ENCODE data around the gene SLC9A9. TPM values are rescaled to one million over a fixed set of nuclear protein-coding genes. Genes with fewer than 3 reads are reported as not detected.

SLC9A9 gene
- total and polyA plus RNA-seq, 10 of the 15 experiments (the other 5 are each of a cell fraction or from before 2014, with no cell fraction given) = 3.5 to 14.2 (median 9.3) TPM

GRCh38 chr3:143812481-143812880 lies 35.8 kb downstream of the SLC9A9 start:
- no peaks in the 10 kb centered on the region for H3K36me3 ChIP-seq (ENCODE audit: control insufficient read depth in 2 of 2, insufficient read depth in 2 of 2, low read length in 1 of 2)
- 83% methylated on average over 3 of the region's 3 CpGs for WGBS (ENCODE audit: insufficient coverage, insufficient replicate concordance, low lambda C conversion rate, missing lambda C conversion rate)
- no peak overlapping the region for H3K4me3 ChIP-seq
- no peaks in the 10 kb centered on the region for H3K9me3 ChIP-seq (replicated peaks; ENCODE audit: control insufficient read depth, insufficient read depth, low read length)
- no peak overlapping the region for H3K9ac ChIP-seq (ENCODE audit: control insufficient read depth, insufficient read depth, low read length)
- DNase-seq (ENCODE audit: low read depth, low spot score) (no peak), ATAC-seq (no peak), FAIRE-seq (no peak)
- H3K4me1 ChIP-seq (ENCODE audit: control insufficient read depth, insufficient read depth, low read length) = peaks cover 19% of the 10 kb centered on the region
- no peak overlapping the region for H2AFZ ChIP-seq (ENCODE audit: control insufficient read depth, low read depth, low read length)
- TF ChIP-seq YBX1 (IDR thresholded peaks at IDR 0.05) (no peak), IRF3 (IDR thresholded peaks at IDR 0.05) (no peak), BCLAF1 (IDR thresholded peaks at IDR 0.05) (no peak), KDM1A (IDR thresholded peaks at IDR 0.05; ENCODE audit: borderline replicate concordance) (no peak), FOS (IDR thresholded peaks at IDR 0.05; ENCODE audit: borderline replicate concordance, extremely low read depth, insufficient read length) (no peak), MTA2 (IDR thresholded peaks at IDR 0.05; ENCODE audit: low read depth) (no peak), LARP7 (IDR thresholded peaks at IDR 0.05) (no peak), SMAD5 (IDR thresholded peaks at IDR 0.05; ENCODE audit: low read depth) (no peak), GATAD2B (conservative IDR thresholded peaks at IDR 0.05; ENCODE audit: low read depth) (no peak), CREB1 (IDR thresholded peaks at IDR 0.05; ENCODE audit: low read depth) (no peak), JUNB (IDR thresholded peaks at IDR 0.05) (no peak), TARDBP (IDR thresholded peaks at IDR 0.05; ENCODE audit: borderline replicate concordance) (no peak), CHD2 (IDR thresholded peaks at IDR 0.05; ENCODE audit: borderline replicate concordance, low read depth, low read length) (no peak), HSF1 (IDR thresholded peaks at IDR 0.05; ENCODE audit: low read depth, low read length) (no peak), ESRRA (IDR thresholded peaks at IDR 0.05; ENCODE audit: low read length) (no peak), ZBTB4 (CRISPR knock-in tag; IDR thresholded peaks at IDR 0.05) (no peak), RB1 (IDR thresholded peaks at IDR 0.05; ENCODE audit: borderline replicate concordance) (no peak)
- H3K79me2 ChIP-seq (ENCODE audit: control insufficient read depth, insufficient read depth, low read length) = no peaks in the 10 kb centered on the region
- H3K27ac ChIP-seq (ENCODE audit: control insufficient read depth, insufficient read depth) = no peak overlapping the region
- CTCF ChIA-PET = no interaction called here
- POLR2A ChIA-PET = no interaction called here
- H3K27me3 ChIP-seq (replicated peaks in 1 of 2; ENCODE audit: control insufficient read depth in 2 of 2, insufficient read depth in 2 of 2, low read length in 1 of 2) = no peaks in the 10 kb centered on the region
- intact Hi-C loops (cut with micrococcal nuclease; ENCODE audit: unreplicated experiment) (no loop called here), in situ Hi-C loops (cut with MboI) (no loop called here)
- SMC1A ChIA-PET (ENCODE audit: uncharacterized antibody, unreplicated experiment) = no interaction called here
- no peaks in the 10 kb centered on the region for H4K20me1 ChIP-seq (ENCODE audit: control insufficient read depth, insufficient read depth)
- no TSS peak for BruUV-seq (replicated peaks)
- RAD21 ChIA-PET (ENCODE audit: unreplicated experiment) = no interaction called here
- no peak overlapping the region for H3K4me2 ChIP-seq (ENCODE audit: control insufficient read depth, insufficient read depth)
